Prostate gland (tissue), 2 donors: ENCODE results near the gene RABGAP1L.

Experiments
- CTCF ChIP-seq, 4 experiments: fragments of 200-600 bp in 2 of 4; fragments of 450-650 bp in 2 of 4; sonication (generic) in 2 of 4; IDR thresholded peaks; 1 replicate in 3 of 4; 2 replicates in 1 of 4; pipeline ENCODE4 v1.5.1; 2016 to 2019; ENCODE audit warnings: antibody characterized with exemption in 4 of 4, mild to moderate bottlenecking in 2 of 4, moderate library complexity in 2 of 4
- POLR2A ChIP-seq: fragments of 450-650 bp; IDR thresholded peaks from one replicate; pipeline ENCODE4 v1.6.1; 2016; ENCODE audit warnings: antibody characterized with exemption, mild to moderate bottlenecking
- POLR2AphosphoS5 ChIP-seq: sonication (generic); formaldehyde crosslinking; IDR thresholded peaks from one replicate; pipeline ENCODE4 v1.6.1; 2017; ENCODE audit warnings: antibody characterized with exemption

DNA sequence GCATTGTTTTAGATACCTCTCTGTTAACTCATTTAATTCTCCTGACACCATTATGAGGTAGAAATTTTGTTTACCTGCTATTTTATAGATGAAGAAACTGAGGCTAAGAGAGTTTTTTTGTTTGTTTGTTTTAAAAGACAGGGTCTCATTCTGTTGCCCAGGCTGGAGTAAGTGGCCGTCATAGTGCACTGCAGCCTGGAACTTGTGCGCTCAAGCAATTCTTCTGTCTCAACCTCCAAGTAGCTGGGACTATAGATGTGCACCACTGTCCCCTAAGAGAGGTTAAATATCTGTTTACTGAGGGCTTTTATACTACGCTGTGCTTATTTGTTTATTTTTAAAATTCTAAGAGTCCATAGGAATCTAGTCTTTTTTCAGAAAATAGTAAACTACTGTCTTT, 796.8 kb downstream of the RABGAP1L start:
- TF ChIP-seq CTCF (IDR thresholded peaks at IDR 0.05) (no peak), POLR2AphosphoS5 (no peak), POLR2A (no peak)
